Measurements from ENCODE around the gene NFKBIZ.
A peak's percentile ranks its signal among the peaks of the same experiment; 100 is the strongest.
"Not testable (repeated sequence)": the region's sequence is repeated elsewhere in the genome, so short reads cannot be mapped to it uniquely, and the experiment has no call there.

The NFKBIZ gene

DNA sequence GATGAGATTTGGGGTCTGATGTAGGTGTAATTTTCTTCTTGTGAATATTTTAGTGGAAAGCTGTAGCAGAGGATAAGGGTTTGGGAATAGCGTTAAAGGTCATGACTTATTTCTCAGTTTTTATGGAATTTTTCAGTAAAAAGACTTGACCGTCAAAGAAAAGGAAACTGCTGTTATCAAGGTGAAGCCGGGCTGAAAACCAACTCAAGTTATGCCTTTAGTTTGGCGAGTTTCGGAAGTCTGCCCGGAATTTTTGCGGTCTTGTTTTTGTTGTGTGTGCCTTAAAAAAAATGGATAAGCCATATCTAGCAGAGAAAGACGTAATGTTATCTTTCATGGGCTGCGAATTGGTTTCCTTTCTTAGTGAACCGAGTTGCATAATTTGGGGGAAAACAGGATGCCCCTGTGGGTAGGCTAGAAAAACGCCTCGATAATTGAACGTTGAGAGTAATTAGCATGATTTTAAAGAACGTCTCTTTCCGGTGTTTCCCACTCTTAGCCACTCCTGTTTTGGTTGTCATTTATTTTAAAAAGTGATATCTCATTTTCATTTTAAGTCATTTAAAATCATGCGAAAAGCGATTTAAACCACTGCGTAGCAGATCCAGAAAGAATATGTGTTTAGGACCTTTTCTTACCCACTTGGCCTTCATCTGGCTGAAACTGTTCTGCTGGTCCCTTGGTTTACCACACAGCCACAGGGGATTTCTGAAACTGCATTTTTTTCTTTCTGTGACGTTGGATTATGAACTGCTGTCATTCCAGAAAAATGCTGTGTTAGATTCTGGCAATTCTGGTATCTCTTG, 1.1 kb downstream of the NFKBIZ start:
- DNase-seq: peak; percentile 31

DNA sequence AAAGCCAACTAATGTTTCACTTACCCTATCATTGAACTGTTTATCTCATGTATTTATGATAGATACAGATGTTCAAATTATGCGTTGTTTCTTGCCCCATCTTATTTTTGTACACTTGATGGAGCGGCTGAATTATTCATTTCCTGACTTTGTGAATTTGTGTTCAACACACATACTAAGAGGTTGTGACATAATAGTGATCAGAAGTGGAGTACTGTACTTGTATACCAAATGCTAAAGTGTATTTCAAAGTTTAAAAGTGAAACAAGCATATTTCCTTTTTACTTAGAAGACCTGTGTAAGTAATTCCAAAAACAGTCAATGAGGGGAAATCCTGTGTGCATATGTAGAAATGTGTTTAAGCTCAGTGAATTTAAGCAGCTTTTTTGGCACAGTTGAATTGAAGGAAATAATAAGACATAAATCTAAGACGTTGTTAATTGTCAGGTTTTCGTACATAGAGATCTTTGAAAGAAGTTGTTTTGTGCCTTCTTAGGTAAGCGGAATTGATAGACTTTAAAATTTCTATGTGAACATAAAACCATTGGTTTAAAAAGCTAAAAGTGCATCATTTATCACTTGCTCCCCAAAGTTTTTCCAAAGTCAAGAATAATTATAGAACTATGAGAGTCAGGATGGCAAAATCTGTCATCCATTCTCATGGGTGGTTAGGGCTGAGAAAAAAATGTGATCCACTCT, 1.9 kb downstream of the NFKBIZ start:
- DNase-seq: no peak

DNA sequence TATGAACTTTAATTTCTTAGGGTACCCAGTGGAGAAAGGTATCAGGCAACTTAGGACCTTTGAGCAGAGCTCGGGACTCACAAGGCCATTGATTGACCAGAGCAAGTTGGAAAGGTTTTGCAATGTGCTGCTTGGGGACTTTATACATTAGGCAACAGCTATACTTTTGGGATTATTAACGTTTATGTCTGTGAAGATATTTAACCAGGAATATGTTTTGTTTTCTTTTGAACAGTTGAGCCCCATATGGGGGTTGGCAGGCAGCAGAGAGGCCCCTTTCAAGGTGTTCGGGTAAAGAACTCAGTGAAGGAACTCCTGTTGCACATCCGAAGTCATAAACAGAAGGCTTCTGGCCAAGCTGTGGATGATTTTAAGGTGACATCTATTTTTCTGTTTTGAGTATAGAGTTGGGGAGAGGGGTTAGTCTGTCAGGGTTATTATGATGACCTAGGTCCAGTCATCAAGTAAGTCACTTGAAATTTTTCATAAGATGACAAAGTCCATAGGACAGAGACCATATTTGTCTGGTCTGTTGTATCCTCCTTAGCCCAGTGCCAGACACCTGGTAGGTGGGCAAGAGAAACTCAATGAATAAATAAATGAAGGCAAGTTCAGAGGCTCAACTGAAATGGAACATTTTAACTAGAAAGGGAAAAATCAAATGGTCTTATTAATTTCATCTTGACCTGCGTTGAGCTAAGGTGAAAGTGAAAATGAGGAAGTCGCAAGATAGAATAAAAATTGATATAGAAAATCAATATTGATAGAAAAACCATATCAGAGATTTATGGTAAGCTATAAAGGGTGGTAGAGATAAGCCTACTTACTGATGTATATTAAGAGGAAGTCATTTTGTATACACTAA, 2.8 kb downstream of the NFKBIZ start:
- DNase-seq: no peak

DNA sequence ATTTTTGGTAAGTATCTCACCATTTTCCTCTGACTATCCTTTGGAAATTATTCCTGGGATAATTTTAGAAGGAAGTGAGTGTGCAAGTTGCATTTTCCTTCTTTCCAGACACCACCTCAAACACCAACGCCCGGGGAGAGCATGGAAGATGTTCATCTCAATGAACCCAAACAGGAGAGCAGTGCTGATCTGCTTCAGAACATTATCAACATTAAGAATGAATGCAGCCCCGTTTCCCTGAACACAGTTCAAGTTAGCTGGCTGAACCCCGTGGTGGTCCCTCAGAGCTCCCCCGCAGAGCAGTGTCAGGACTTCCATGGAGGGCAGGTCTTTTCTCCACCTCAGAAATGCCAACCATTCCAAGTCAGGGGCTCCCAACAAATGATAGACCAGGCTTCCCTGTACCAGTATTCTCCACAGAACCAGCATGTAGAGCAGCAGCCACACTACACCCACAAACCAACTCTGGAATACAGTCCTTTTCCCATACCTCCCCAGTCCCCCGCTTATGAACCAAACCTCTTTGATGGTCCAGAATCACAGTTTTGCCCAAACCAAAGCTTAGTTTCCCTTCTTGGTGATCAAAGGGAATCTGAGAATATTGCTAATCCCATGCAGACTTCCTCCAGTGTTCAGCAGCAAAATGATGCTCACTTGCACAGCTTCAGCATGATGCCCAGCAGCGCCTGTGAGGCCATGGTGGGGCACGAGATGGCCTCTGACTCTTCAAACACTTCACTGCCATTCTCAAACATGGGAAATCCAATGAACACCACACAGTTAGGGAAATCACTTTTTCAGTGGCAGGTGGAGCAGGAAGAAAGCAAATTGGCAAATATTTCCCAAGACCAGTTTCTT, 3.9 kb downstream of the NFKBIZ start:
- DNase-seq: no peak

DNA sequence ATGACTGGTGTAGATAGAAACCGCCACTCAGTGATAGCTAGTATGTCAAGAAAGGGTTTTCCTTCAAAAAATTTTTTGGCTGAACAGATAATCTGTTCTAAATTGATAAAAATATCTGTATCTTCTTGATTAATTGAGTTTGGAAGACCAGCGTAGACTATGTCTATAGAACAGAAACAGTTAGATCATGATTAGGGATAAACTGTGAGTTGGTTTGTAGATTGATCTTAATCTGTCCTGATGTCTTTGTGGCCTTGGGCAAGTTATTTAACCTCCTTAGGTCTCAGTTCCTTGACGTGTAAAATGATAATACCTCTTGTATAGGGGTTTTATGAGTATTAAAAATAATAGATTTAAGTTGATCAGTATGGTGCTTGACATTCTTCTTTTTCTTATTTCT, 4.7 kb downstream of the NFKBIZ start:
- DNase-seq: no peak

DNA sequence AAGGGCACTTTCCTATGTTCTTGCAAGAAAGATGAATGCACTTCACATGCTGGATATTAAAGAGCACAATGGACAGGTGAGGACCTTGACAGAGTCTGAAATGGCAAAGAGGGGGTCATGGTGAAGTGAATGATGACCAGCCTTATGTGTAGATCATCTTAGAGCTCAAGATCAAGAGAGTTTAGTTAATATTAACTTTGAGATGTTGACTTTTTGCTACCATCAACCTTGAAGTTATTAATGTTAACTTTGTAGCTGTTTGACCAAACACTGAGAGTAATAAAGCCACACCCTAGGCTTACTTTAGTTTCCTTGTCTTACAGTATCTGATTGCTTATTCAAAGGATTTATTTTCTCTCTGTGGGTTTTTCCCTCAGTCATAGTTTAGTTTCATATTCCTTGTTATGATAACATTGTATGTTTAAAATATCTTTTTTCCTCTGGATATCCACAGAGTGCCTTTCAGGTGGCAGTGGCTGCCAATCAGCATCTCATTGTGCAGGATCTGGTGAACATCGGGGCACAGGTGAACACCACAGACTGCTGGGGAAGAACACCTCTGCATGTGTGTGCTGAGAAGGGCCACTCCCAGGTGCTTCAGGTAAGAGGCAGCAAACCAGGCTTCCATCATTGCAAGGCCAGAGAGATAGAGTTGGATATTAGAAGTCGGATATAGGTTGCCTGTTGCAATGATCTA, 5.4 kb downstream of the NFKBIZ start:
- no peak for DNase-seq

DNA sequence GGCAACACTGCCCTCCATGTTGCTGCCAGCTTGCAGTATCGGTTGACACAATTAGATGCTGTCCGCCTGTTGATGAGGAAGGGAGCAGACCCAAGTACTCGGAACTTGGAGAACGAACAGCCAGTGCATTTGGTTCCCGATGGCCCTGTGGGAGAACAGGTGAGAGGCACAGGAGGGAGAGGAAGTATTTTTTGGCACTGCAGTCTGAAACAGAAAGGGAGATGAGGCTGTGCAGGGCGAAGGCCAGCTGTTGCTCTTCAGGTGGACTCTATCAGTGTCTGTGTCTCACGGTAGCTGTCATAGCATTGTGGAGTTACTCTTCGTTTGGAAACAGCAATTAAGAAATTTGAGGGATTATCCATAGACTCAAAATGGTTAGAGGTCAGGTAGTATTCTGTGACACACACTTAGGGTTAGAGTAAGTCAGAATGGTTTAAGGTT, 8.0 kb downstream of the NFKBIZ start:
- no peak for DNase-seq

DNA sequence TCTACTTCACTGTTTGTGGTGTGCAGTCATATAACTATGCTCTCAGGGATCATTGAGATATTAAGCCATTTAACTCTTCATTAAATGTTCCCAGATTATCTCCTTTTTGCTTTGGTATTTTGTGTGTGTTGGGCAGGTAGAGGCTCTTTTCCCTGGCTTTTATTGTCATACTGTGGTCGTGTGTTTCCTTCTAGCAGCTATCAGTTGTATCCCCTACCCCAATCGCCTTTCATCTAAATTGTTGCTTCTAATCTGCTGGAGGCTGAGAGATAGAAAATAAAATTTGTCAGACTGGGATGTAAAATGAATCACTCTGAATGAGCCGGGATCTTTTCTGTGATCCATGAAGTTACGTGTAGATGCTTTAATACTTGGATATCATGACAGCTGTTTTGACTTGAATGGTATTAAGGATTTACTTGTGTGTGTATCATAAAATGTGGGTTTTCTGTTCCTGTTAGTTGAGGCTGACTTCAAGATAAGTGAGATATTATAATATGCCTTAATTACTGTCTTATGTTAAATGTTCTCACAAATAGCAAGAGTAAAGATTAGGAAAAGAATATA, 9.2 kb downstream of the NFKBIZ start:
- no peak for DNase-seq

DNA sequence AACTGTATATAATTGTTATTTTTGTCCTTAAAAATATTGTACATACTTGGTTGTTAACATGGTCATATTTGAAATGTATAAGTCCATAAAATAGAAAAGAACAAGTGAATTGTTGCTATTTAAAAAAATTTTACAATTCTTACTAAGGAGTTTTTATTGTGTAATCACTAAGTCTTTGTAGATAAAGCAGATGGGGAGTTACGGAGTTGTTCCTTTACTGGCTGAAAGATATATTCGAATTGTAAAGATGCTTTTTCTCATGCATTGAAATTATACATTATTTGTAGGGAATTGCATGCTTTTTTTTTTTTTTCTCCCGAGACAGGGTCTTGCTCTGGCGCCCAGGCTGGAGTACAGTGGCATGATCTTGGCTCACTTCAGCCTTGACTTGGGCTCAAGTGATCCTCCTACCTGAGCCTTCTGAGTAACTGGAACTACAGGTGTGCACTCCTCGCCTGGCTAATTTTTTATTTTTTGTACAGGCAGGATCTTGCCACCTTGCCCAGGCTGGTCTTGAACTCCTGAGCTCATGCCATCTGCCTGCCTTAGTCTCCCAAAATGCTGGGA, 10.7 kb downstream of the NFKBIZ start:
- no peak for DNase-seq

DNA sequence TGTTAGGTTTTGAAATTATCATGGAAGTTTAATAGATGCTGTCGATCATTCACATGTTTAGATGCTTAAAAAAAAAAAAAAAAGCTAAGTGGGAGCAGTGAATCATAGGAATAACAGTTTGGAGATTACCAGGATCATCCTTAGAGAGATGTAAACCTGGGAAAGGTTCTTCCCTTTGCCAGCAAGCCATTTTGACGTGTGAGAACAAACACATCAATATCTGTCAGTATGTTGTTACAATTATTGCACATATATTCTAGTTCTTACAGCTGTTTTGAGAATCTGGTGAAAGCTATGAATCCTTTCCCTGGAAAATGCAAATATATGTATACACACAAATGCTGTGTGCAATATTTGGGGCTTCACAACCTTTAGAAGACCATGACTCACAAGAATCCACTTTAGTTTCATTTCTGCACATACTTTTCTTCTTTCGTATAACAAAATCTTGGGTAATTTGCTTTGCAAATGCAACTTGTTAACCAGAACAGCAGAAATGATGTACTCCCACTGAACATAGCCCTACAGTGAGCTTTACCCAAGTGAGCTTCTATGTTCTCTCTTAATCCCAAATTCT, 12.0 kb downstream of the NFKBIZ start:
- no peak for DNase-seq

DNA sequence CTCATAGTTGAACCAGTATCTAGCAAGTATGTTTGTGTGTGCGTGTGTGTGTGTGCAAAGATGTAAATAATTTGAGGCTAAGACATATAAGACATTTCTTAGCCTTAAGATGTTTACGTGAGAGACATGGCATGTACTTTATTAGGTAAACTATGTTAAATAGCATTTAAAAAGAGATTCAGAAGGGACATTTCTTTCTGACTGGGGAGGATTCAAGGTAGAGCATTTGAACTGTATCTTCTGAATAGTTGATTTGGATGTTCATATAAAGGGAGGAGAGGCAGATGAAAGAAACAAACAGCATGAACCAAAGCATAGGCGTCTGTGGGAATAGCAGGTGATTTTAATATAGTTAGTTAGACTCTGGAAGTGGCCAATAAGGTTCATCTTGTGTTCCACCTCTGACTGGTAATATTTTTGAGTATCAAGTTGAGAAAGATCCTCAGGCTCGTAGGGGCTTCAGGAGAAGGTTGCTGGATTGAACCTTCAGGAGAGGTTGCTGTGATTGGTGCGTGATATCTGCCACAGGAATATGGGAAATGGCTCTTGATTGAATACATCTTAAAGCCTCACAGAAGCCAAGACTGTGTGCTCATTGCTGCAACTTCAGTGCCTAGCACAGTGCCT, 12.6 kb downstream of the NFKBIZ start:
- DNase-seq: no peak

DNA sequence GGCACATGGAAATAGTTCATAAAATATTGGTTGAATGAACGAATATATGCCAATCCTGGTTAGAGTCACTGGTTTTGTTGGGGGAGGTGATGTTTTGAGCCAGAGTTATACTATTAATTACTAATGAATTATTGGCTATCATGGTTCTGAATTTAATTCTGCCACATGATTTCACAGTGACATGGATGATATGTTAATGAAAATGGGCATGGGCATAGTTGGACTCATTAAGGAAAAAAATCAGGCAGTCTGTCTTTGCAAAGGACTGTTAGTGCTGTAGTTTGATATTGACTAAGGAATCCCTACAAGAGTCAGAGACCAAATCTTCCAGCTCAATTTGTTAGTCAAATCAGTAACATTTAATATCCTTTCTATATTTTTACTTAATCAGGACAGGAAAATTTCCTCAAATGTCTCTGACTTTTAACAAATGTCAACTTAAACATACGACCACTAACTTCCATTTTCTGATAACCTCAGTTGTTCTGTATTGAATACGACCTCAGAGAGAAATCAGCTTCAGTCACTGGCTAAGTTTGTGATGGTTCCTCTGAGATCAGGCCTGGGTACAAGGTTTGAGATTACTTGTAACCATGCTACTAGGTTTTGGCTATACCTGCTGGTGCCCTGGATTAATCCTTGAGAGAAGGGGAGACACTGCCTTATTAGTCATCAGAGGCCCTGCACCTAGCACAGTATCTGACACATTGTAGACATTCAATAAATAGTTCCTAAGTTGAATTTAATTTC, 13.3 kb downstream of the NFKBIZ start:
- no peak for DNase-seq

DNA sequence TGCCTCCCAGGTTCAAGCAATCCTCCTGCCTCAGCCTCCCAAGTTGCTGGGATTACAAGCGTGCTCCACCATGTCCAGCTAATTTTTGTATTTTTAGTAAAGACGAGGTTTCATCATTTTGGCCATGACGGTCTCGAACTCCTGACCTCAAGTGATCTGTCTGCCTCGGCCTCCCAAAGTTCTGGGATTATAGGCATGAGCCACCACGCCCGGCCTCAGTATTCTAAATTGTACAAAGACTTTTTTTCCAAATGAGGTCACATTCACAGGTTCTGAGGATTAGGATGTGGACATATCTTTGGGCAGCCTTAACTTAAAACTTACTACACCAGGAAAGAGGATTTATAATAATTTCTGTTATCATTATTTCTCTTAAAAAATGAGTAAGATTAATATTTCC, 15.6 kb downstream of the NFKBIZ start:
- not testable (repeated sequence) for DNase-seq

DNA sequence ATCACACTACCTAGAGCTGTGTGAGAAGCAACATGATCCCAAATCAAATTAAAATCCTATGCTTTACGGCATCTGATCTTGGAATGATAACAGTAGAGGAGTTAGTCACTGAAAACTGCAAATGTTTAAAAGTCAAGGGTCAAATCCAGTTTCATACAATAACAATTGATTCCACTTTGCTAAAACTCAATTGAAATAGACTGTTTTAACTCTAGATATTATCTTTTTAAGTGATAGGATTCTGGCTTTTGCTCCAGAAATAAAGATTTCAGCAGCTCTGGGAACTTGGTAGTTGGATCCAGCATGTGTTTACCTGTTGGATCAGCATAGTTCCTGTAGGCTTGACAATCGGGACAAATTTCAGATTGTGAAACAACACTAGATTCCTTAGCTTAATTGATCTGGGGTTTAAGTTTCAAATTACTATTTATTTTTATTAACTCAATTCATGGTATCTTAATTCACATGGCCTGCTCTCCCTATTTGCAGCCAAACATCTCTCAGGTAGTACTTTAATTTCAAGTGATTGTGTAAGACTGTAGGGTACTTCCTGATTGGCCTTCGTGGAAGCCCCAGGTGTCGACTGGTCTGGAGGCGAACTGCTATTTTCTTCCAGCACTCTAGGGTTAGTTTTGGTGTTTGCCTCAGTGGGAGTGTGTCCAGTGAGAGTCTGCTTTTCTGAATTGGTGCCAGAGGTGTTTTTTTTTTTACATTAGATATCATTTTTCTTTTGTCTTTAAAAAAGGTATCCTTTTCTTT, 16.6 kb downstream of the NFKBIZ start:
- DNase-seq: no peak

DNA sequence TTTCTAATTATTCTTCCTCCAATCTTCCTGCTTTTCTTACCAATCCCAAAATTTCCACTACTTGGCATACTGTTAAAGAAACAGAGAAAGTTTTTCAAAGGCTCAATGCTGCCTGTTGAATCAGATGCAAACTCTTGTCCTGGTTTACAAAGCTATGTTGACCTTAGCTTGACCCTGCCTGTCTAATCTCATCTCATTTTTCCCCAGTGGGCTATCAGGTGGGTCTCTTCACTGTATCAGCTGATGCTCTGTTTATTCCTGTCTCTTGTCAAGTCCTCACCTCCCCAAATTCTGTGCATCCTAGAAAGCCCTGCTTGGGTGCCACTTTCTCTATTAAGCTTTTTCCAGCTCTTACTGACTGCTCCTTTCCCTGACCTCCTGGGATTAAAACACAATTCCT, 18.2 kb downstream of the NFKBIZ start:
- no peak for DNase-seq

DNA sequence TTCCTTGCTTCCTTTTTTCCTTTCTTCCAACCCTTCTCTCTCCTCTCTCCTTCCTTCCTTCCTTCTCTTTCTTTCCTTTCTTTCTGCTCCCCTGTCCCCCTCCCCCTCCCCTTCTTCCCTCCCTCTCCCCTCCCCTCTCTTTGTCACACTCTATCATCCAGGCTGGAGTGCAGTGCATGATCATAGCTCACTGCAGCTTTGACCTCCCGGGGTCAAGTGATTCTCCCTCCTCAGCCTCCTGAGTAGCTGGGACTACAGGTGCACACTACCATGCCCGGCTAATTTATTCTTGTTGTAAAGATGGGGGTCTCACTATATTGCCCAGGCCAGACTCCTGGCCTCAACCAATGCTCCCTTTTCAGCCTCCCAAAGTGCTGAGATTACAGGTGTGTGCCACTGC, 18.7 kb downstream of the NFKBIZ start:
- DNase-seq: no peak

DNA sequence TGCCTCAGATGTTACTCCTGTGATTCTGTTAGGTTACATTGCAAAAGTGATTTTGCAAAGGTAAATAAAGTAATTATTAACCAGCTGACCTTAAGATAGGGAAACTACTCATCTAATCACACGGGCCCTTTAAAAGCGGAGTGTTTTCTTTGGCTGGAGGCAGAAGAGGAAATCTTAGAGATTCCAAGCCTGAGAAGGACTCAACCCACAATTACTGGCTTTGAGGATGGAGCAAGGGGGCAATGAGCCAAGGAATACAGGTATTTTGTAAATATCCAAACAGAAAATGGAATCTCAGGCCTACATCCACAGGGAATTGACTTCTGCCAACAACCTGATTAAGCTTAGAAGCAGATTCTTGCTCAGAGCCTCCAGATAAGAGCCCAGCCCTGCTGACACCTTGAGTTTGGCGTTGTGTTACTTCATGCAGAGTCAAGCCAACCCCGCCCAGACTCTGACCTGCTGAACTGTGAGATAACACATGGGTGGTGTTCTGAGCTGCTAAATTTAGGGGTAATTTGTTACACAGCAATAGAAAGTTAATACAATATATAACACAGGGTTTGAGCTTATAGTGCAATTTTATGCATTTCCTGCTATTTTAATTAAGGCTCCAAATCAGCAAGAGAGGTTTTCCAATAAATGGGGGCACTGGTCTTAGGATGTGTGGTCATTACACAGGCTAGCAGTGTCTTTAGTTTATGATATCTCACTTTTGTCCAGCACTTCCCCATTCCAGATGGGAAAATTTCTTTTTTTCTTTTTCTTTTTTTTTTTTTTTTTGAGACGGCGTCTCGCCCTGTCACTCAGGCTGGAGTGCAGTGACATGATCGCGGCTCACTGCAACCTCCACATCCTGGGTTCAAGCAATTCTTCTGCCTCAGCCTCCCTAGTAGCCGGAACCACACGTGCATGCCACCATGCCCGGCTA, 19.5 kb downstream of the NFKBIZ start:
- DNase-seq: no peak
